Activated CD8-positive, alpha-beta T cell treated with anti-CD3 and anti-CD28 coated beads for 36 hours (primary cell): Measurements from ENCODE around the gene SLC31A1. TPM values are rescaled to one million over a fixed set of nuclear protein-coding genes. Genes with fewer than 3 reads are reported as not detected.
"Not testable (repeated sequence)": the region's sequence is repeated elsewhere in the genome, so short reads cannot be mapped to it uniquely, and the experiment has no call there.

Experiments
- ATAC-seq: fragments of 200-7000 bp; cut with Tn5 transposase; one replicate; pipeline ENCODE4 v1.10.0; 2021; ENCODE audit warnings: mild to moderate bottlenecking, moderate library complexity
- CTCF ChIA-PET: fragments of 350-600 bp; sonication (Branson Sonifier 250); formaldehyde crosslinking; loops from one replicate; lab custom pipeline; 2021; ENCODE audit warnings: antibody characterized with exemption; lab: Charles Lee
- POLR2A ChIA-PET: fragments of 350-600 bp; sonication (Branson Sonifier 250); formaldehyde crosslinking; loops from one replicate; lab custom pipeline; 2021; ENCODE audit warnings: antibody characterized with exemption; lab: Charles Lee
- DNase-seq: peaks from one replicate; pipeline ENCODE4 v3.0.0-alpha.2; 2020
- H3K27ac Mint-ChIP-seq: one replicate; pipeline ENCODE4 v1.8.0; 2021; ENCODE audit warnings: mild to moderate bottlenecking, mixed read lengths
- H3K27me3 Mint-ChIP-seq: one replicate; pipeline ENCODE4 v1.8.0; 2021; ENCODE audit warnings: mixed read lengths
- H3K36me3 Mint-ChIP-seq: one replicate; pipeline ENCODE4 v1.8.0; 2021; ENCODE audit warnings: low read depth, mixed read lengths
- H3K4me1 Mint-ChIP-seq: one replicate; pipeline ENCODE4 v1.8.0; 2021; ENCODE audit warnings: low read depth, mixed read lengths
- H3K4me3 Mint-ChIP-seq: one replicate; pipeline ENCODE4 v1.8.0; 2021; ENCODE audit warnings: mild to moderate bottlenecking, moderate library complexity, mixed read lengths
- H3K9me3 Mint-ChIP-seq: one replicate; pipeline ENCODE4 v1.8.0; 2021; ENCODE audit warnings: mixed read lengths
- intact Hi-C: fragments of 100-400 bp; cut with micrococcal nuclease; formaldehyde crosslinking; loops from one replicate; pipeline ENCODE4 v1.10.0; 2022
- total RNA-seq, 2 experiments: library from RNA; stranded (reverse); gene quantifications; one replicate each; pipeline ENCODE4 v1.2.3, GENCODE V29; 2021
- TF ChIP-seq, protein P1 (sequence below): fragments of 200-600 bp; IDR thresholded peaks from one replicate; pipeline ENCODE4 v1.8.0; 2022; ENCODE audit warnings: antibody characterized with exemption, mild to moderate bottlenecking

SLC31A1 gene
- total RNA-seq, 2 experiments from 2014 or later = 18.3 to 19.2 TPM

DNA sequence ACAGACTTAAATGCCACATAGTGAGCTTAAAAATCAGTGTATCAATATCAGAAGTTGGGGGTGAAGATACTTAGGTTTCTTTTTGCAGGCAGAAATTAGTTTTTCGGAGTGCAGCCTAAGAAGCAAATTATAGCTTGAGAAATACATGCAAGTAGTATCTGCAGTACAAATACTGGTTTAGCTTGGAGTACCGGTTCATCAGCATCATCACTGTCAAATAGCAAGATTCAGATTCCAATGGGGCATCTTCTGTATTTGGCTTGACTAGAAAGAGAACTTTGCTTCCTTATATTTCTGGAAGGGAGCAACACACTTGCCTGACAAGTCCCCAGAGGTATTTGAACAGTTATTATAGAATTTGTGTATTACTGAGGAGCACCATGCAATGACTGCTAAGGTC is 19.8 kb downstream of the SLC31A1 start:
- H3K4me1 Mint-ChIP-seq = peaks cover 10% of the 10 kb centered on the region
- intact Hi-C loops = no loop called here
- DNase-seq = no peak
- ChIA-PET POLR2A (no interaction called here), CTCF (interaction anchor here (0.7 to 0.8 kb wide), 2 partner anchors 14 to 19 kb away, joined by 3 to 4 read pairs; no protein-coding TSS in a partner anchor)
- H3K9me3 Mint-ChIP-seq = no peaks in the 10 kb centered on the region
- no peaks in the 10 kb centered on the region for H3K27me3 Mint-ChIP-seq
- H3K36me3 Mint-ChIP-seq = peaks cover 2% of the 10 kb centered on the region
- no peak overlapping the region for H3K27ac Mint-ChIP-seq
- TF ChIP-seq, protein P1, sequence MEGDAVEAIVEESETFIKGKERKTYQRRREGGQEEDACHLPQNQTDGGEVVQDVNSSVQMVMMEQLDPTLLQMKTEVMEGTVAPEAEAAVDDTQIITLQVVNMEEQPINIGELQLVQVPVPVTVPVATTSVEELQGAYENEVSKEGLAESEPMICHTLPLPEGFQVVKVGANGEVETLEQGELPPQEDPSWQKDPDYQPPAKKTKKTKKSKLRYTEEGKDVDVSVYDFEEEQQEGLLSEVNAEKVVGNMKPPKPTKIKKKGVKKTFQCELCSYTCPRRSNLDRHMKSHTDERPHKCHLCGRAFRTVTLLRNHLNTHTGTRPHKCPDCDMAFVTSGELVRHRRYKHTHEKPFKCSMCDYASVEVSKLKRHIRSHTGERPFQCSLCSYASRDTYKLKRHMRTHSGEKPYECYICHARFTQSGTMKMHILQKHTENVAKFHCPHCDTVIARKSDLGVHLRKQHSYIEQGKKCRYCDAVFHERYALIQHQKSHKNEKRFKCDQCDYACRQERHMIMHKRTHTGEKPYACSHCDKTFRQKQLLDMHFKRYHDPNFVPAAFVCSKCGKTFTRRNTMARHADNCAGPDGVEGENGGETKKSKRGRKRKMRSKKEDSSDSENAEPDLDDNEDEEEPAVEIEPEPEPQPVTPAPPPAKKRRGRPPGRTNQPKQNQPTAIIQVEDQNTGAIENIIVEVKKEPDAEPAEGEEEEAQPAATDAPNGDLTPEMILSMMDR = no peak
- no peak for ATAC-seq
- H3K4me3 Mint-ChIP-seq = no peak overlapping the region

DNA sequence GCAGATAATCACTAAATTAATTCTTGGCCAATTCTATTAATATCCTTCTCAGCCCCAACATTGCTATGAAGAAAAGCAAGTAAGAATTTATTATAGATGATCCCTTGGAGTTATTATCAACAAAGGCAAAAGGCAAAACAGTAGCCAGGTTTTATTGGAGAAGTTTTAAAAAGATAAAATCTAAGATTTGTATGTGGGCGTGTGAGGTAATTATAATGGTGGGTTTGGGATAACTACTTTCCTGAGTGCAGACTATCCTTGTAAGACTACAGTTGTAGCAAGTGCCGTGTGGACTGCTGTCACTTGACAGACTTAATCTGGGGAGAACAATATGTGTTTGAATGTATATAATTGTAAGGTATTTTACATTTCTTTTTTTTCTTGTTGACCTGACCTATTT is 23.2 kb downstream of the SLC31A1 start:
- intact Hi-C loops = no loop called here
- DNase-seq (no peak), ATAC-seq (no peak)
- Mint-ChIP-seq H3K4me1 (peaks cover 4% of the 10 kb centered on the region), H3K9me3 (peaks cover 4% of the 10 kb centered on the region), H3K27ac (no peak overlapping the region), H3K36me3 (peaks cover 9% of the 10 kb centered on the region), H3K4me3 (no peak overlapping the region), H3K27me3 (no peaks in the 10 kb centered on the region)
- ChIA-PET CTCF (interaction anchor here (0.6 to 0.7 kb wide), 2 partner anchors 163 to 451 kb away, joined by 3 read pairs; no protein-coding TSS in a partner anchor), POLR2A (interaction anchor here (0.6 kb wide), 1 partner anchor 7 kb away, joined by 3 read pairs; no protein-coding TSS in a partner anchor)
- TF ChIP-seq, protein P1 = no peak

DNA sequence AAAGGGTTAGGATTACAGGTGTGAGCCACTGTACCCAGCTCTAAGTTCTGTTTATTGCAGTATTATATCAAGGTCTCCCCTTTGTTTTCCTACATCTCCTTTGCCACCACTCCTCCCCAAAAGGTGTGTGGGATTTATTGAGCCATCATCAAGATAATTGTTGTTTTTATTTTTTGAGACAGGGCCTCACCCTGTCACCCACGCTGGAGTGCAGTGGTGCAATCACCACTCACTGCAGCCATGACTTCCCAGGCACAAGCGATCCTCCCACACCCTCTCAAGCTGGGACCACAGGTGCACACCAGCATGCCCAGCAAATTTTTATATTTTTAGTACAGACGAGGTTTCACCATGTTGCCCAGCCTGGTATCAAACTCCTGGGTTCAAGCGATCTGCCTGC is 24.6 kb downstream of the SLC31A1 start:
- H3K36me3 Mint-ChIP-seq = peaks cover 12% of the 10 kb centered on the region
- TF ChIP-seq, protein P1 = no peak

DNA sequence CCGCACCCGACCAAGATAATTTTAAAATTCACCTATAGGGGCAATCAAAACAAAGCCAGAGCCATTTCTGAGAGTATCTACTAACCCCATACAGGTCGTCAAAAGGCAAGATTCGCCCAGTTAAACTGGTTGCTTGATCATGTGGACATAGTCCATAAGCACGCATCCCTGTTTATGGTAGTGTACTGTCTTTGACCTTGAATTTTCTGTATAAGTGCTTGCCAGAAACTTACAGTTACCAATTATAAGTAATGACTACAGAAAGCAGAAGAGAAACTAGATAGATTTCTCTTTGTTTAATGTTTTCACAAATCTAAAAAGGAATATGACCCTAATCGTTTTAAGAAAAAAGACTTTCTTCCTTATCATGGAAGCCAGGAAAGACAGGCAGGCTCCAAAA is 25.6 kb downstream of the SLC31A1 start:
- POLR2A ChIA-PET = interaction anchor here (0.5 kb wide), 1 partner anchor 235 kb away, joined by 3 read pairs; the partner anchor contains the start of gene ZNF883
- intact Hi-C loops = no loop called here
- no peak for ATAC-seq

More for the DNA sequence above, 24.6 kb downstream of the SLC31A1 start:
- H3K4me1 Mint-ChIP-seq = peaks cover 2% of the 10 kb centered on the region
- peaks cover 7% of the 10 kb centered on the region for H3K9me3 Mint-ChIP-seq
- no peak overlapping the region for H3K27ac Mint-ChIP-seq
- ChIA-PET POLR2A (interaction anchor here (1.0 kb wide), 1 partner anchor 22 kb away, joined by 3 read pairs; no protein-coding TSS in a partner anchor), CTCF (no interaction called here)
- ATAC-seq = no peak
- no peak overlapping the region for H3K4me3 Mint-ChIP-seq
- intact Hi-C loops = no loop called here
- DNase-seq = no peak
- H3K27me3 Mint-ChIP-seq = no peaks in the 10 kb centered on the region

DNA sequence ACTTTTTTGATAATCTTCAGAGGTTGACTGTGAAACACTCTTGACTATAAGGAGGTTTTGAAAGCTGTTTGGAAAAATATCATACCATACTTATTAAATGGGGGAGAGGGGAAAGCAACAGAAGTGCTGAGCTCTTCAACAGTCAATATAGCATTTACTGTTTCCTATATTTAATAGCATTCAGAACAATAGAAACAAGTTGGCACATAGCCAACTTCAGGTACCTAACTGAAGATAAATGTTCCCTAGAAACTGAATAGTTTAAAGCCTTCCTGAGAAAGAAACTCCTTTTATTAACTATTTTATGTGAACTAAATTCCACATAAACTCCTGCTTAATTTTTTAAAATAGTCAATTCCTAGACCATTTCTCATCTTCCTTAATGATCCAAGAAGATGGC is 26.3 kb downstream of the SLC31A1 start:
- peaks cover 7% of the 10 kb centered on the region for H3K9me3 Mint-ChIP-seq
- no peak for ATAC-seq
- no peak overlapping the region for H3K4me3 Mint-ChIP-seq
- no peak for DNase-seq
- intact Hi-C loops = no loop called here
- no peak overlapping the region for H3K27ac Mint-ChIP-seq
- ChIA-PET CTCF (interaction anchor here (1.3 kb wide), 1 partner anchor 26 kb away, joined by 4 read pairs; no protein-coding TSS in a partner anchor), POLR2A (interaction anchor here (0.5 to 0.6 kb wide), 2 partner anchors 155 to 236 kb away, joined by 3 to 5 read pairs; partner anchors contain the start of gene ZNF883)
- no peaks in the 10 kb centered on the region for H3K27me3 Mint-ChIP-seq
- TF ChIP-seq, protein P1 = no peak
- H3K4me1 Mint-ChIP-seq = no peaks in the 10 kb centered on the region
- H3K36me3 Mint-ChIP-seq = peaks cover 9% of the 10 kb centered on the region

More for the DNA sequence above, 25.6 kb downstream of the SLC31A1 start:
- Mint-ChIP-seq H3K36me3 (peaks cover 9% of the 10 kb centered on the region), H3K27ac (no peak overlapping the region), H3K9me3 (peaks cover 7% of the 10 kb centered on the region), H3K4me3 (no peak overlapping the region), H3K4me1 (no peaks in the 10 kb centered on the region), H3K27me3 (no peaks in the 10 kb centered on the region)
- TF ChIP-seq, protein P1 = no peak
- DNase-seq = no peak
- CTCF ChIA-PET = no interaction called here

DNA sequence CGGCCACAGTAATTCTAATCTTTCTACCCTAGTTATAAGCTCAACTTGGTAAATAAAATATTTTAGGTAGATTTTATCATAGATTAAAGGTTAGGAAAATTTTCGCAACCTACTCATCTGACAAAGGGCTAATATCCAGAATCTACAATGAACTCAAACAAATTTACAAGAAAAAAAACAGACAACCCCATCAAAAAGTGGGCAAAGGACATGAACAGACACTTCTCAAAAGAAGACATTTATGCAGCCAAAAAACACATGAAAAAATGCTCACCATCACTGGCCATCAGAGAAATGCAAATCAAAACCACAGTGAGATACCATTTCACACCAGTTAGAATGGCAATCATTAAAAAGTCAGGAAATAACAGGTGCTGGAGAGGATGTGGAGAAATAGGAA is 28.3 kb downstream of the SLC31A1 start:
- intact Hi-C loops, H3K9me3 Mint-ChIP-seq, DNase-seq, H3K27ac Mint-ChIP-seq, H3K4me1 Mint-ChIP-seq, CTCF ChIA-PET, H3K36me3 Mint-ChIP-seq, ATAC-seq, H3K27me3 Mint-ChIP-seq, H3K4me3 Mint-ChIP-seq: not testable (repeated sequence)
- POLR2A ChIA-PET = interaction anchor here (0.6 kb wide), 1 partner anchor 1036 kb away, joined by 5 read pairs; no protein-coding TSS in a partner anchor
